SH-SY5Y (cell line): ENCODE data around the gene SSC5D.

Source experiments
- GATA2 ChIP-seq: IDR thresholded peaks from 2 replicates; pipeline ENCODE4 v1.6.1; 2011; ENCODE audit warnings: mild to moderate bottlenecking, low read depth, low read length
- GATA3 ChIP-seq: IDR thresholded peaks from 2 replicates; pipeline ENCODE4 v1.6.1; 2011; ENCODE audit warnings: low read depth, mild to moderate bottlenecking, low read length, moderate library complexity

GRCh38 chr19:55441319-55441691, 46.9 kb upstream of the SSC5D start:
- TF ChIP-seq GATA2 (no peak), GATA3 (no peak)
